Dedifferentiated amniotic fluid mesenchymal stem cell (primary cell): Measurements from ENCODE around the gene RIMBP2.

Experiments used
- DNase-seq: peaks from one replicate; pipeline ENCODE4 v3.0.0-alpha.2; 2016; ENCODE audit errors: extremely low spot score

Gene RIMBP2

GRCh38 chr12:130444986-130445385, 271.1 kb downstream of the RIMBP2 start:
- DNase-seq, result no peak

DNA sequence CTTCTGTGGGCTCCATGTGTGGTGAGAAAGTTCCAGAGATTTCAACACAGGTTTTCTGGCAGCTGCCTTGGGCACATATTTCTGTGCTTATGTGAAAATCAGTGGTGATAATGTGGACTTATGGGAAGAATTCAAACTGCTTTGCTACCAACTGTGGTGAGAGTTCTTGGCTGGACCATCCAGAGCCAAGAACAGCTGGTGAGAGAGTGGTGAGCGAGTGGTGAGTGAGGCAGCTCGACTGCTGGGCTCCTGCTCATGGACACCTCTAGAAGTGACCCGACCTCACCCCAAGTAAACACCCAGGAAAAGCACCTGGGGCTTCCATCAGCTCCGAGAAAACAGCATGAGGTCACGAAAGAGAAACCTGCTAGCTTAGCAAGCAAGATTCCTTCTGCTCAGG, 272.0 kb downstream of the RIMBP2 start:
- DNase-seq, result no peak

- no peak for DNase-seq
Observed at GRCh38 chr12:130441771-130442760, 274.0 kb downstream of the RIMBP2 start.

GRCh38 chr12:130440411-130441080, 275.6 kb downstream of the RIMBP2 start:
- no peak for DNase-seq

DNA sequence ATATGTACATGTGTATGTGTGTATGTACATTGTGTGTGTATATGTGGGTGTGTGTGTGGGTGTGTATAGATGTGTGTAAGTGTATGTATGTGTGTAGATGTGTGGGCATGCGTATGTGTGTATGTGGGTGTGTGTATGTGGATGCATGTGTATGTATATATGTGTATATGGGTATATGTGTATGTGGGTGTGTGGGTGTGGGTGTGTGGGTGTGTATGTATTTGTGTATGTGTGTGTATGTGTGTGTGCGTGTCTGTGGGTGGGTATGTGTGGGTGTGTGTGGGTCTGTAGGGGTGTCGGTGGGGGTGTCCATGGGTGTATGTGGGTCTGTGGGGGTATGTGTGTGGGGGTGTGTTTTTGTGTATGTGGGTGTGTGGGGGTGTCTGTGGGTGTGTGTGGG, 276.8 kb downstream of the RIMBP2 start:
- DNase-seq, result no peak

DNA sequence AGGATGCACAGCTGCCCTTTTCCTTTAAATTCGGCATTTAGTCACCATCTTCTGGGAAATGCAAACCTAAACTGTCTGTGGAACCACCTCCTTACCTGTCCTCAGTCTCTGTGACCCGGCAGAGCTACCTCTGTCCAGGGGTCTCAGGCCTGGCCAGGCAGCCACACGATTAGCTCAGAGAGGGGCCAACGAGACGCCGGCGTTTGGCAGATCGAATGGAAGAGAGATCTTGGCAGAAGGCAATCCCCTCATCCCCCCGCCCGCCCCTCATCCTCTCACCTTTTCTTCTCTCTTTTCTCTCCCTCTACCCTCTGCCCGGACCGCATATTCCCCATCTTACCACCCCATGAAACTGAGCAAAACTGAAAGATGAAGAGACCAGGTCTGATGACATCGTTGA, 277.4 kb downstream of the RIMBP2 start:
- DNase-seq, result no peak

GRCh38 chr12:130438243-130438620, 277.9 kb downstream of the RIMBP2 start:
- no peak for DNase-seq

DNA sequence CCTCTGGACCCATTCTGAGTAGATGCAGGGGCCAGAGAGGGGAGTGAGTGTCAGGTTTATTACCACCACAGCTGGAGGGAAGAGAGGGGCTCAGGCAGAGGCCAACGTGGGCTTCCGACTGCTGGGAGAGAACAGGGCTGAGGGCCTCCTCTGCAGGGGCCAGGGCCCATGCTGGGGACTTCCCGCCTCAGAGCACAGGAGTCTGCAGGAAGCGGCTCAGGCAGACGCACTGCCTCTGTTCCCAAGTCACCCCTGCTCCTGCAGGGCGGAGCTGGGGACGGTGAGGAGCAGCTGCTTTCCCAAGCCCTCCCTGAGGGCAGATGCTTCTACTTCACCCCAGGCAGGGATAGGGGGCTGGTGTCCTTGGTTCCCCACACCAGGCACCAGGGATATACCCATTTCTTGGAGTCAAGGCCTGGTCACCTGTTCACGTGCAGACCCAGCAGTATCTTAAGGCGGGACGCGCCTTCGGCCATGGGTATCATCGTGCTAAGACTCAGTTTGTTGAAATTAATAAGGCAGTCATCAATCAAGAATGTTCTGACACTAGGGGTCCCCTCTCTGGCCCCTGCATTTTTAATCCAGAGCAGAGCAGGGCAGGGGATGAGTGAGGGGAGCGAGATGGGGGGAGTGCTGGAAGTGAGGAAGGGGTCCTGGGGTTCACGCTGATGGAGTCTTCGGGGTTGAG, 278.4 kb downstream of the RIMBP2 start:
- DNase-seq, result no peak

DNA sequence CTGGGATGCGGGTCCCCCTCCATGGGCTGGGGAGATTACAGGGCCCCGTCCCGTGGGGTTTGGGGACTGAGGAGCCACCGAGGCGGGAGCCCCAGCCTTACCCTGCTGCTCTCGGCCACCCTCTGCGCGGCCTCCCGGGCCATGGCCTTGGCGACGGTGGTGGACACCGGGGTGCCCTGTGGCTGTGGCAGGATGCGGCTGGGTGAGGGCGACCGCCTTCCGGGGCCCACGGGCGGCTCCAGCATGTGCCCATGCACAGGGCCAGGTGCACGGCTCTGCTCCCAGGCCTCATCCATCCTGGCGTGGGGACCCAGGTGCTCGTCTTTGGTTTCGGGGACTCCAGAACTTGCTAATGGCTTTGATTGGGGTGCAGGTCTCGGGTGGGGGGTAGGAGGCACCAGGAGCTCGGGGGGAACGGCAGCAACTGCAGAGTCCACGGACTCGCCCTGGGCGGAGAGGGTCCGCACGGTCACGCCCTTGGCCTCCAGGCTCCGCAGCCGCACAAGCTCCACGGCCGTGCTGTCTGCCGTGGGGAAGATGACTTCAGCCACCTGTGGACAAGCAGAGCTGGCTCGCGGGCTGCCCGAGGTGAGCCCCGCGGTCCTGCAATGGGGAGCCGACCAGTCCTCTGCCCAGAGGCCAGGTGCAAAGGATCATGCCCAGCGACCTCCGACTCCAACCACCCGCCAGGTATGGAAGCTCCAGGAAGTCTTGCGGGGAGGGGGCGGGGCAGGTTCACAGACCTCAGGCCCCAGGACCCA, 279.2 kb downstream of the RIMBP2 start:
- DNase-seq, result no peak

GRCh38 chr12:130435826-130436225, 280.3 kb downstream of the RIMBP2 start:
- DNase-seq, result no peak

- DNase-seq, result no peak
Observed at GRCh38 chr12:130435331-130435730, 280.8 kb downstream of the RIMBP2 start.

DNA sequence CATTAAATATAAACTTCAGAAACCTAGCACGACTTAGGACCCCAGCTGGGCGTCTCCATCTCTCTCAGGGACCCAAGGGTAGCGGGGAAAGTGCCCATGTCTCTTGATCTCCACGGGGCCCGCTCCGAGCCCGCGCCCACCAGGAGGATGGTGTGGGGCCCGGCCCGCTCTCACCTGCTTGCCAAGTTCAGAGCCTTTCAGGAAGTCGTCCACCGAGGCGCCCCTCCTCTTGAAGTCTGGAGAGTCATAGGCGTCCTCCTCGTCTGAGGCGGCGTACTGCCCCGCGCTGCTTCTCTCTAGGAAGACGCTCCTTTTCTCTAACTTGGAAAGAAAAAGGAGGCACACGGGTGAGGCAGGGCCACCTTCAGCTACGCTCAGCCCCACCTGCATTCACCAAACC, 281.5 kb downstream of the RIMBP2 start:
- no peak for DNase-seq

- DNase-seq, result no peak
Observed at GRCh38 chr12:130433834-130434233, 282.3 kb downstream of the RIMBP2 start.

DNA sequence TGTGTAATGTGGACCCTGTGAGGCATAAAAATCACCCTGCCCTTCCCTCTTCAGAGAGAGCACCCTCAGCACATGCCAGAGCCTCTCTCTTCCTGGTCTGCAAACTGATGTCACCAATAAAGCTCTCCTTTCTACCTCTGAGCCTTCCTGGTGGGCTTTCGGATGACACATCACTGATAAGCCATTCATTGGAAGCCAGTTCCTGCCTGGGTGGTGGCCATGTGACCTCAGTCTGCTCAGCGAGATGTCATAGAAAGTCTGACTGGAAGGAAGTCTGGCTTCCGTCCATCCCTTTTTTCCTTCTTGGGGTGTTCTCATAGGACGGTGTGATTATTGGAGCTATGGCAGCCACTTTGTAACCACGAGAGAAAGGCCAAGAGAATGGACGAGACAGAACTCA, 282.7 kb downstream of the RIMBP2 start:
- DNase-seq, result no peak

DNA sequence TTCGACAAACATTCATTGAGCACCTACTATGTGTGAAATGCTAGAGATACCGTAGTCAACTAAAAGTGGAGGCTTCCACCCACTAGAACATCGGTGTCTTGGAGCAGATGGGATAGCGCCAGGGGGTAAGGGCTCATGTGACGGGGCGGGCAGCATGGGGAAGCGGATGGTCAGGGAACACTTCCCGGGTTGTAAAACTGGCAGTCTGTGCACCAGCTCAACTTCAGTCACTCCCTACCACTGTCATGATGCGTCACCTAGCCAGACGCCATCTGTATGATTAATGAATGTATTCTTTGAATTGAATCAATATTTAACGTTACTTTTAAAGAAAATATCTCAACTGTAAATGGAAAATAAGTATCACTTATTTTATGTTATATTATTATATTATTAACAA, 284.9 kb downstream of the RIMBP2 start:
- no peak for DNase-seq

- no peak for DNase-seq
Observed at GRCh38 chr12:130429656-130430505, 286.2 kb downstream of the RIMBP2 start.

GRCh38 chr12:130428116-130428515, 288.0 kb downstream of the RIMBP2 start:
- no peak for DNase-seq

GRCh38 chr12:130427381-130427887, 288.7 kb downstream of the RIMBP2 start:
- DNase-seq, result no peak

DNA sequence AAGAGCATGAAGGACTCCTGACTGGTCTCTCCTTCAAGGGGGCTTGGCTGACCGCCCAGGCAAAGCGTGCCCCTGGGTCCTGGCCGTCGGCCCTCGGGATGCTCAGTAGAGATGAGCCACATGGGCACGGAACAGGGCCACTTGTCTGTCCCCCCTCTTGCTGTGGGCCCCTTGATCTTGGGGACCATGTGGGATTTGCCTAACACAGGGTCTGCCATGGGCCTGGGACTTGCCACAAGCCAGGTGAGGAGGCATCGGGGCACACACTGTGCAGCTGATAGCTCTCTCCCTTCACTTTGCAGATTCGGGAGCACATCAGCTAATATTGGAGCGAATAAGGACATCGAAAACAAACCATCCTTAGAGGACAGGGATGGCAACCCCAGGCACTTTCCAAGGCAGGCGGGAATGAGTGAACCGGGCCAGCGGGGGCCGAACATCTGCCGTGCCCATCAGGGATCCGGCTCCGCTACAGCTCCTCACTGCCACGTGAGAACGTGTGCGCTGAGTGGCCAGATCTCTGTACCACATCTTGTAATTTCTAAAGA, 290.3 kb downstream of the RIMBP2 start:
- no peak for DNase-seq
